Medulla oblongata (tissue), 1 donor: ENCODE measurements around the gene OR52E1.

Source experiments
- DNase-seq: peaks from one replicate; pipeline ENCODE4 v3.0.0-alpha.2; 2015; ENCODE audit errors: extremely low spot score

Gene OR52E1

DNA sequence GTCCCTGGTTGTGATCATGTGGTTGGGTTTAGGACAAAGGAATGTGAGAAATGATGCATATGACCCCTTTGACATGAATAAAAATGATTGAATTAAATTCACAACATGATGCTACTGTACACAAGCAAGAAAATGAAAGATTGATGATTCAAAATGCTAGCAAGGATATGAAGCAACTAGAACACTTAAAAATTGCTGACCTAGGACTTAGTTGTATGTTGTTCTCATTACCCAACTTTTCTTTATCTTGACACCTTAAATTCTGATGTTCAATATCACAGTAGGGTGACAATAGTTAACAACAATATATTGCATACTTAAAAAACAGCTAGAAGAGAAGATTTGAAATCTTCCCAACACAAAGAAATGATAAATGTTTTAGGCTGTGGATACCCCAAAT is 48.2 kb downstream of the OR52E1 start:
- no peak for DNase-seq

DNA sequence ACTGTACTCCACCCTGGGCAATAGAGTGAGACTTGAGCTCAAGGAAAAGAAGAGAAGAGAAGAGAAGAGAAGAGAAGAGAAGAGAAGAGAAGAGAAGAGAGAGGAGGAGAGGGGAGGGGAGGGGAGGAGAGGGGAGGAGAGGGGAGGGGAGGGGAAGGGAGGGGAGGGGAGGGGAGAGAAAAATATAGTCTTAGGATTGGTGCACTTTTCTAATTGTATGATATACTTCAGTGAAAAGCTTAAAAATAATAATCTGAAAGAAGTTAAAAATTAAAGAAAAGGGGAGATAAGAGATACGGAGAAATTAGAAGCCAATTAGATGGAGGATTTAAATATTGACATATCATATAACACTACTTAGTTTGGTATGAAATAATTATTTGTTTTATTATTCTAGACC is 49.5 kb downstream of the OR52E1 start:
- DNase-seq, result no peak
